CD14-positive monocyte (primary cell): ENCODE results near the gene PRIMPOL. TPM values are rescaled to one million over a fixed set of nuclear protein-coding genes. Genes with fewer than 3 reads are reported as not detected.
A peak's percentile ranks its signal among the peaks of the same experiment; 100 is the strongest.

Experiments used
- DNase-seq, 3 donors: peaks; one replicate each; pipeline ENCODE4 v3.0.0-alpha.2; 2011 to 2022
- H2AFZ ChIP-seq: 2 replicates; pipeline ENCODE4 v1.6.0; 2012; ENCODE audit warnings: mild to moderate bottlenecking, low read depth, low read length, inconsistent platforms; ENCODE audit not compliant: insufficient read depth, poor library complexity, severe bottlenecking
- H3K27ac ChIP-seq, 2 donors: 1 replicate in 1 of 2; 2 replicates in 1 of 2; pipeline ENCODE4 v1.5.1; 2012 to 2013; ENCODE audit warnings: low read length in 2 of 2, control low read depth in 1 of 2, inconsistent platforms in 1 of 2, low read depth in 1 of 2, mild to moderate bottlenecking in 1 of 2
- H3K27me3 ChIP-seq, 2 donors: one replicate each; pipeline versions ENCODE4 v1.6.0 to v1.6.1; 2011 to 2013; ENCODE audit warnings: low read length in 2 of 2; ENCODE audit not compliant: control insufficient read depth in 2 of 2, insufficient read depth in 2 of 2
- H3K36me3 ChIP-seq, 2 donors: replicated peaks in 1 of 2; 1 replicate in 1 of 2; 2 replicates in 1 of 2; pipeline versions ENCODE4 v1.5.1 to v1.6.1; 2012 to 2013; ENCODE audit warnings: low read length in 2 of 2, control low read depth in 1 of 2, inconsistent platforms in 1 of 2, mild to moderate bottlenecking in 1 of 2; ENCODE audit not compliant: insufficient read depth in 2 of 2, control insufficient read depth in 1 of 2
- H3K4me1 ChIP-seq, 2 donors: 1 replicate in 1 of 2; 2 replicates in 1 of 2; pipeline versions ENCODE4 v1.5.1 to v1.6.1; 2012 to 2013; ENCODE audit warnings: low read length in 2 of 2, control low read depth in 1 of 2, inconsistent platforms in 1 of 2, mild to moderate bottlenecking in 1 of 2, moderate library complexity in 1 of 2; ENCODE audit not compliant: insufficient read depth in 2 of 2, control insufficient read depth in 1 of 2
- H3K4me2 ChIP-seq: replicated peaks from 2 replicates; pipeline ENCODE3; 2012; ENCODE audit warnings: low read length, moderate library complexity, mild to moderate bottlenecking; ENCODE audit not compliant: poor library complexity, severe bottlenecking; ENCODE audit errors: extremely low read depth
- H3K4me3 ChIP-seq, 3 experiments: fragments of 200-600 bp in 1 of 3; sonication (generic) in 1 of 3; replicated peaks in 1 of 3; 1 replicate in 2 of 3; 2 replicates in 1 of 3; pipeline ENCODE4 v1.5.1; 2011 to 2013; ENCODE audit warnings: low read length in 3 of 3, mild to moderate bottlenecking in 3 of 3, control low read depth in 2 of 3, low read depth in 2 of 3, inconsistent platforms in 1 of 3, moderate library complexity in 1 of 3
- H3K79me2 ChIP-seq: 2 replicates; pipeline ENCODE4 v1.6.0; 2012; ENCODE audit warnings: mild to moderate bottlenecking, control low read depth, inconsistent platforms, low read length, moderate library complexity; ENCODE audit not compliant: insufficient read depth
- H3K9ac ChIP-seq: 2 replicates; pipeline ENCODE4 v1.6.0; 2017; ENCODE audit warnings: low read length, mild to moderate bottlenecking; ENCODE audit not compliant: insufficient read depth, poor library complexity, severe bottlenecking
- H3K9me3 ChIP-seq, 2 donors: replicated peaks in 1 of 2; 1 replicate in 1 of 2; 2 replicates in 1 of 2; pipeline versions ENCODE4 v1.5.1 to v1.6.1; 2012 to 2013; ENCODE audit warnings: low read length in 2 of 2, control low read depth in 1 of 2; ENCODE audit not compliant: control insufficient read depth in 1 of 2, insufficient read depth in 1 of 2
- H4K20me1 ChIP-seq: 2 replicates; pipeline ENCODE4 v1.6.0; 2012; ENCODE audit warnings: mild to moderate bottlenecking, low read length, control low read depth, moderate library complexity; ENCODE audit not compliant: insufficient read depth
- H3K27ac Mint-ChIP-seq, 7 donors: one replicate each; pipeline ENCODE4 v1.8.0; 2020; ENCODE audit warnings: mild to moderate bottlenecking in 7 of 7, mixed read lengths in 7 of 7, moderate library complexity in 6 of 7, inconsistent platforms in 2 of 7
- H3K27me3 Mint-ChIP-seq, 3 donors: one replicate each; pipeline ENCODE4 v1.8.0; 2021 to 2022; ENCODE audit warnings: low read depth in 3 of 3, mild to moderate bottlenecking in 3 of 3, mixed read lengths in 3 of 3, moderate library complexity in 3 of 3, inconsistent platforms in 1 of 3
- H3K36me3 Mint-ChIP-seq, 2 donors: one replicate each; pipeline ENCODE4 v1.8.0; 2020; ENCODE audit warnings: mixed read lengths in 2 of 2, inconsistent platforms in 1 of 2, mild to moderate bottlenecking in 1 of 2
- H3K4me1 Mint-ChIP-seq: one replicate; pipeline ENCODE4 v1.8.0; 2020; ENCODE audit warnings: mild to moderate bottlenecking, mixed read lengths
- H3K4me3 Mint-ChIP-seq, 2 donors: one replicate each; pipeline ENCODE4 v1.8.0; 2020; ENCODE audit warnings: mild to moderate bottlenecking in 2 of 2, mixed read lengths in 2 of 2, moderate library complexity in 1 of 2
- H3K9me3 Mint-ChIP-seq, 7 donors: one replicate each; pipeline ENCODE4 v1.8.0; 2020 to 2022; ENCODE audit warnings: mixed read lengths in 7 of 7, mild to moderate bottlenecking in 6 of 7, moderate library complexity in 6 of 7, inconsistent platforms in 2 of 7
- CTCF ChIP-seq: fragments of 200-600 bp; IDR thresholded peaks from one replicate; pipeline ENCODE4 v1.8.0; 2022; ENCODE audit warnings: antibody characterized with exemption, mild to moderate bottlenecking
- WGBS: methylation state at CpG from one replicate; pipeline ENCODE4 v1.1.5; 2013; ENCODE audit warnings: missing lambda C conversion rate; ENCODE audit not compliant: insufficient coverage; 5-methylcytosine and 5-hydroxymethylcytosine counted together
- intact Hi-C, 2 donors: fragments of 100-400 bp; cut with micrococcal nuclease; formaldehyde crosslinking; loops; one replicate each; pipeline versions ENCODE4 v1.15.0 to v1.15.1; 2023
- polyA plus RNA-seq, 3 donors: library from polyadenylated mRNA; depleted of rRNA in 1 of 3; unstranded in 2 of 3; stranded (reverse) in 1 of 3; fragments of 300-500 nt in 2 of 3; fragments of >200 nt in 1 of 3; fragmentation: Illumina TruSeq in 2 of 3; gene quantifications; 1 replicate in 2 of 3; 2 replicates in 1 of 3; pipeline ENCODE4 v1.2.3, GENCODE V29; 2012 to 2021

PRIMPOL gene
- polyA plus RNA-seq, 3 donors, result 7.0 to 10.5 (median 10.0) TPM

GRCh38 chr4:184616633-184617551, 32.6 kb upstream of the PRIMPOL start:
- peaks cover 42% of the 10 kb centered on the region for H3K4me1 Mint-ChIP-seq

More at GRCh38 chr4:184616633-184617551, 32.6 kb upstream of the PRIMPOL start:
- peaks cover 0 to 1% of the 10 kb centered on the region in 2 donors for H3K36me3 Mint-ChIP-seq
- peaks cover 9 to 14% of the 10 kb centered on the region in 2 donors for H3K9me3 ChIP-seq
- H3K79me2 ChIP-seq, result no peaks in the 10 kb centered on the region
- H3K27me3 Mint-ChIP-seq, result peaks cover 0 to 4% (median 0%) of the 10 kb centered on the region in 3 donors
- DNase-seq, result peak; percentile 7 to 42 (median 13)
- H3K27ac ChIP-seq, result peak overlapping the region; percentile 31 to 68
- no peak overlapping the region for H3K9ac ChIP-seq
- no peaks in the 10 kb centered on the region for H4K20me1 ChIP-seq
- WGBS, result 83% methylated on average over 1 of the region's 12 CpGs
- TF ChIP-seq CTCF, result no peak
- H3K4me2 ChIP-seq, result peak overlapping the region; percentile 40
- H3K4me3 Mint-ChIP-seq, result peak overlapping the region; percentile 21 to 51
- intact Hi-C loops, result no loop called here
- peaks cover 6 to 13% (median 10%) of the 10 kb centered on the region in 7 donors for H3K9me3 Mint-ChIP-seq
- H3K4me3 ChIP-seq, result peak overlapping the region in 1 of 3 experiments; percentile 21
- H3K27ac Mint-ChIP-seq, result peak overlapping the region; percentile 62 to 89 (median 74)
- H3K27me3 ChIP-seq, result no peaks in the 10 kb centered on the region
- peaks cover 31 to 35% of the 10 kb centered on the region in 2 donors for H3K4me1 ChIP-seq
- H2AFZ ChIP-seq, result peak overlapping the region; percentile 15
- H3K36me3 ChIP-seq, result no peaks in the 10 kb centered on the region
